Esophagus (tissue), 2 donors: Measurements from ENCODE around the gene PEAR1. TPM values are rescaled to one million over a fixed set of nuclear protein-coding genes. Genes with fewer than 3 reads are reported as not detected.

ENCODE experiments used
- H3K27ac ChIP-seq, 2 donors: one replicate each; pipeline ENCODE4 v1.5.1; 2013; ENCODE audit warnings: low read depth in 2 of 2, mild to moderate bottlenecking in 2 of 2, inconsistent platforms in 1 of 2, low read length in 1 of 2, moderate library complexity in 1 of 2
- H3K27me3 ChIP-seq, 2 donors: one replicate each; pipeline ENCODE4 v1.6.1; 2013; ENCODE audit warnings: low read length in 2 of 2, control low read depth in 1 of 2, mild to moderate bottlenecking in 1 of 2; ENCODE audit not compliant: insufficient read depth in 2 of 2, control insufficient read depth in 1 of 2
- H3K36me3 ChIP-seq, 2 donors: one replicate each; pipeline ENCODE4 v1.6.1; 2013; ENCODE audit warnings: low read length in 1 of 2; ENCODE audit not compliant: control insufficient read depth in 2 of 2, insufficient read depth in 2 of 2
- H3K4me1 ChIP-seq, 2 donors: one replicate each; pipeline ENCODE4 v1.6.1; 2013; ENCODE audit warnings: low read length in 1 of 2; ENCODE audit not compliant: control insufficient read depth in 2 of 2, insufficient read depth in 2 of 2
- H3K4me3 ChIP-seq, 2 donors: one replicate each; pipeline ENCODE4 v1.5.1; 2013; ENCODE audit warnings: low read length in 2 of 2, mild to moderate bottlenecking in 2 of 2, low read depth in 1 of 2, moderate library complexity in 1 of 2
- H3K9me3 ChIP-seq, 2 donors: one replicate each; pipeline ENCODE4 v1.6.1; 2013; ENCODE audit warnings: mild to moderate bottlenecking in 2 of 2, low read depth in 1 of 2, low read length in 1 of 2, moderate library complexity in 1 of 2; ENCODE audit not compliant: control insufficient read depth in 2 of 2, insufficient read depth in 1 of 2
- WGBS, 2 donors: extraction: QIAGEN DNeasy Blood & Tissue Kit; methylation state at CpG; one replicate each; pipeline ENCODE4 v1.1.7; 2013; 5-methylcytosine and 5-hydroxymethylcytosine counted together
- polyA plus RNA-seq, 2 donors: library from polyadenylated mRNA; stranded (reverse); fragments of 200-250 nt; gene quantifications; one replicate each; pipeline ENCODE4 v1.2.3, GENCODE V29; 2013
- donor health status: healthy with polysubstance abuse.
- donor health status: Bipolar disorder and iron deficiency.

The PEAR1 gene
- polyA plus RNA-seq, 2 donors = 1.5 to 1.7 TPM

DNA sequence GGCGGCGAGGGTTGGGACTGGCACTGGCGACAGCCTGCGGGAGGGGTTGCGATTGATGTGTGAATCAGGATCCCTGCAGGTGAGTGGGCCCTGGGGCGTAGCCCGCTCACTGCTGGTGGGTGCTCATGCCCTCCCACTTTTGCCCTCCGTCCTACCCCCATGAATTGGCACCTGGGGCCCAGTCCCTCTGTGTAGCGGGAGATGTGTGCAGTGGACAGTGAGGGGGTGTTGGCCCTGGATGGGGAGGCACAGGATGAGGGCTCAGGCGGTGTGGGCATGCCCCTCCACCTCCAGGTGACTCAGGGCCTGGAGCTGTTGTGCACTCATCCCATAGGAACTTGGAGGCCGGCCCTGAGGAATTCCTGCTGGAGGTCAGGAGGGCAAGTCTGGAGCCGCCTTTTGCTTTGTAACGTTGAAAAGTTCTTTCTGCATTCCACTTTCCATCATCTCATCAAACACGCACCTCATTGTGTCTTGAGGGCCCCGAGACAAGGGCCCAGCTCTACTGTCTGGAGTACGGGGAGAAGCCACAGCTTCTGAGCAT is 3.0 kb downstream of the PEAR1 start:
- no peaks in the 10 kb centered on the region for H3K27me3 ChIP-seq
- no peak overlapping the region for H3K4me3 ChIP-seq
- H3K36me3 ChIP-seq = no peaks in the 10 kb centered on the region
- no peaks in the 10 kb centered on the region for H3K9me3 ChIP-seq
- H3K27ac ChIP-seq = peak overlapping the region; percentile 30 to 43
- 58 to 77% methylated on average over 16 of the region's 16 CpGs for WGBS, 2 donors
- H3K4me1 ChIP-seq = peaks cover 0 to 7% of the 10 kb centered on the region in 2 donors

DNA sequence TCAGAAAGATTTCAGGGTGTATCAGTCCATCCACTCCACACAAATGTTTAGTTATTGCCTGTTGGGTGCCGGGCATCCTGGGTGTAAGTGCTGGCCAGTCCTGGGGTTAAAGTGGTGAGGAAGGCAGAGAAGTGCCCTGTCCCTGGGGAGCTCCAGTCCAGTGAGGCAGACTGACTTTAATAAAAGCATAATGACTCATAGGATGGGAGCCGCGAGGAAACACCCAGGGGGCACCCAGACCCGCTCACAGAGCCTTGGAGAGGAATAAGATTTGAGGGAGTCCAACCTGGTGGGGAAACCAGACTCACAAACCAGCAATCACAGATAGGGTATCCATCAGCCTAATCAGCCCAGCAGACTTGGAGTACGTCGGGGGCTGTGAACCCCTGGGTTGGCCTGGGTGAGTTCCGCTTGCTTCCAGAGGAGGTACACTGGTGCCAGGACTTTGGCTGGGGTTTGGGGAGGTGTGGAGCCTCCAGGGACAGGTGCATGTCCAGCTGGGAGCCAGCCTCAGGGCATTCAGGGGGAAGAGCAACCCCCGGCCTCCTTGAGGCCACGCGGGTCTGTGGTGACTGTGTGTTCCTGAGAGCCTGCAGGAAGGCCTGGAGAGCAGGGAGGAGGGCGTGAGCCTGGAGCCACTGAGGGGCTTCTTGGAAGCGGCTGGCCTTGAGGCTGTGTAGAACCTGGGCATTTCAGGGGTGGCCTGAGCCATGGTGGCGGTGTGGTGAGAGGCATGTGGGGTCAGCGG is 3.7 kb downstream of the PEAR1 start:
- Histone ChIP-seq H3K36me3 (no peaks in the 10 kb centered on the region), H3K27me3 (no peaks in the 10 kb centered on the region), H3K4me1 (peaks cover 0 to 10% of the 10 kb centered on the region in 2 donors), H3K4me3 (no peak overlapping the region), H3K27ac (peak overlapping the region; percentile 30 to 43), H3K9me3 (no peaks in the 10 kb centered on the region)
- WGBS, 2 donors = 70 to 77% methylated on average over 14 of the region's 14 CpGs

DNA sequence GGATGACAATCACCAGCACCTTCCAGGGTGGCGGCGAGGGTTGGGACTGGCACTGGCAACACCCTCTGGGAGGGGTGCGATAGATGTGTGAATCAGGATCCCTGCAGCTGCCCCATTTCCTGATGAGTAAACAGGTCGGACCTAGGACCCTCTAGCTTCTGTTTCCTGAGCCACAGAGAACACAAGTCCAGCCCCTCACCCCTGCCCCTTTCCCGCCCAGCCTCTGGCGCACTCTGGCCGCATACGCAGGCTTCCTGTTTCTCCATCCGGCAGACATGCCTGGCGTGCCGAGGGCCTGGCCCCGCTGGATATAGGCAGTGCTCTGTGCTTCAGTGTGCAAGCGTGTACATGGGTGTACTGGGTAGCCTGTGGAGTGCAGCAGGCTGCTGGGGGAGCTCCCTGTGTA is 4.6 kb downstream of the PEAR1 start:
- WGBS, 2 donors = 29 to 58% methylated on average over 11 to 13 of the region's 13 CpGs
- H3K4me1 ChIP-seq = peaks cover 0 to 11% of the 10 kb centered on the region in 2 donors
- no peak overlapping the region for H3K27ac ChIP-seq
- no peaks in the 10 kb centered on the region for H3K27me3 ChIP-seq
- H3K4me3 ChIP-seq = no peak overlapping the region
- H3K36me3 ChIP-seq = no peaks in the 10 kb centered on the region
- H3K9me3 ChIP-seq = no peaks in the 10 kb centered on the region

GRCh38 chr1:156898971-156899664 is 5.6 kb downstream of the PEAR1 start:
- WGBS, 2 donors = 76 to 81% methylated on average over 12 of the region's 12 CpGs

GRCh38 chr1:156899956-156900718 is 6.6 kb downstream of the PEAR1 start:
- H3K4me3 ChIP-seq = no peak overlapping the region
- WGBS, 2 donors = 57 to 65% methylated on average over 12 of the region's 12 CpGs
- peaks cover 0 to 13% of the 10 kb centered on the region in 2 donors for H3K4me1 ChIP-seq
- no peak overlapping the region for H3K27ac ChIP-seq
- no peaks in the 10 kb centered on the region for H3K36me3 ChIP-seq
- H3K27me3 ChIP-seq = no peaks in the 10 kb centered on the region
- H3K9me3 ChIP-seq = no peaks in the 10 kb centered on the region

More at GRCh38 chr1:156898971-156899664, 5.6 kb downstream of the PEAR1 start:
- H3K27me3 ChIP-seq = no peaks in the 10 kb centered on the region
- H3K9me3 ChIP-seq = no peaks in the 10 kb centered on the region
- no peak overlapping the region for H3K4me3 ChIP-seq
- no peaks in the 10 kb centered on the region for H3K36me3 ChIP-seq
- H3K27ac ChIP-seq = no peak overlapping the region
- H3K4me1 ChIP-seq = peaks cover 0 to 13% of the 10 kb centered on the region in 2 donors

GRCh38 chr1:156900896-156901589 is 7.5 kb downstream of the PEAR1 start:
- Histone ChIP-seq H3K4me3 (no peak overlapping the region), H3K4me1 (peaks cover 0 to 13% of the 10 kb centered on the region in 2 donors), H3K27me3 (no peaks in the 10 kb centered on the region), H3K9me3 (no peaks in the 10 kb centered on the region), H3K36me3 (no peaks in the 10 kb centered on the region), H3K27ac (no peak overlapping the region)
- 60 to 77% methylated on average over 6 of the region's 6 CpGs for WGBS, 2 donors

DNA sequence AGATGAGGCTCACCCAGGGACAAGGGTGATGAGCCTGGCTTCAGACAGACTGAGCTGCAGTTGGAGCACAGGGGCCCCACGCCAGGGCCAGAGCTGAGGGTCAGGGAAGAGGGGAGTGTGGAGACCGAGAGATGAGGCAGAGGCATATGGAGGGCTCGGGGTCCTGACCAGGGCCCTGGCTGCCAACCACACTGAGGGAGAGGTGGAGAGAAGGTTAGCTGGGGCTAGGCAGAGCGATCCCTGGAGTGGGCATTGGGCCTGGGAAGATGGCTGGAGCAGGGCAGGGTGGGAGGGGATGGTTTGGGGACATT is 8.0 kb downstream of the PEAR1 start:
- H3K4me1 ChIP-seq = peaks cover 0 to 10% of the 10 kb centered on the region in 2 donors
- H3K27ac ChIP-seq = no peak overlapping the region

GRCh38 chr1:156901966-156902915 is 8.7 kb downstream of the PEAR1 start:
- no peaks in the 10 kb centered on the region for H3K9me3 ChIP-seq
- WGBS, 2 donors = 68 to 71% methylated on average over 22 of the region's 23 CpGs
- no peaks in the 10 kb centered on the region for H3K36me3 ChIP-seq
- H3K27me3 ChIP-seq = no peaks in the 10 kb centered on the region
- no peak overlapping the region for H3K27ac ChIP-seq
- H3K4me1 ChIP-seq = peaks cover 0 to 7% of the 10 kb centered on the region in 2 donors
- no peak overlapping the region for H3K4me3 ChIP-seq

More for the DNA sequence above, 8.0 kb downstream of the PEAR1 start:
- Histone ChIP-seq H3K4me3 (no peak overlapping the region), H3K36me3 (no peaks in the 10 kb centered on the region), H3K27me3 (no peaks in the 10 kb centered on the region), H3K9me3 (no peaks in the 10 kb centered on the region)
- 83 to 88% methylated on average over 4 of the region's 4 CpGs for WGBS, 2 donors
